Subcutaneous adipose tissue (tissue), 4 donors: ENCODE data around the gene ICAM5. TPM values are rescaled to one million over a fixed set of nuclear protein-coding genes. Genes with fewer than 3 reads are reported as not detected.

Source experiments
- CTCF ChIP-seq: fragments of 450-650 bp; IDR thresholded peaks from one replicate; pipeline ENCODE4 v1.5.1; 2016; ENCODE audit warnings: low read depth, mild to moderate bottlenecking, control low read depth, antibody characterized with exemption, moderate library complexity
- total RNA-seq, 4 donors: library from RNA; depleted of rRNA; stranded (reverse); fragments of >200 nt; gene quantifications; one replicate each; pipeline ENCODE4 v1.1.0, GENCODE V29; 2016

The ICAM5 gene
- total RNA-seq, 4 donors from 2014 or later, result 0.16 to 0.68 (median 0.52) TPM

- TF ChIP-seq CTCF, result no peak
Observed at GRCh38 chr19:10321874-10322835, 32.4 kb downstream of the ICAM5 start.

GRCh38 chr19:10325732-10326131 is 36.0 kb downstream of the ICAM5 start:
- no peak for TF ChIP-seq CTCF

GRCh38 chr19:10327793-10328192 is 38.0 kb downstream of the ICAM5 start:
- no peak for TF ChIP-seq CTCF

GRCh38 chr19:10328558-10329429 is 39.0 kb downstream of the ICAM5 start:
- TF ChIP-seq CTCF, result no peak

- TF ChIP-seq CTCF, result no peak
Observed at GRCh38 chr19:10329555-10329954, 39.8 kb downstream of the ICAM5 start.

GRCh38 chr19:10332158-10332964 is 42.6 kb downstream of the ICAM5 start:
- no peak for TF ChIP-seq CTCF
